ENCODE data around the gene COL6A2. TPM values are rescaled to one million over a fixed set of nuclear protein-coding genes. Genes with fewer than 3 reads are reported as not detected.

COL6A2 gene
- total RNA-seq, 1 donor from 2014 or later, result 933 TPM

GRCh38 chr21:46051379-46051770, 46.5 kb upstream of the COL6A2 start:
- Mint-ChIP-seq H3K4me1 (peaks cover 9% of the 10 kb centered on the region), H3K27ac (peak overlapping the region; percentile 43), H3K27me3 (ENCODE audit: low read depth) (peaks cover 5% of the 10 kb centered on the region), H3K9me3 (no peaks in the 10 kb centered on the region), H3K36me3 (no peaks in the 10 kb centered on the region), H3K4me3 (no peak overlapping the region)
- peak in 1 of 2 experiments; percentile 0 for DNase-seq (ENCODE audit: low spot score in 2 of 2, unreplicated experiment in 2 of 2)
- no peak for TF ChIP-seq CTCF (IDR thresholded peaks at IDR 0.05; ENCODE audit: unreplicated experiment)

- no peak for TF ChIP-seq CTCF (IDR thresholded peaks at IDR 0.05; ENCODE audit: unreplicated experiment)
- no peaks in the 10 kb centered on the region for H3K9me3 Mint-ChIP-seq
- peak in 1 of 2 experiments; percentile 6 for DNase-seq (ENCODE audit: low spot score in 2 of 2, unreplicated experiment in 2 of 2)
- no peaks in the 10 kb centered on the region for H3K36me3 Mint-ChIP-seq
- H3K4me3 Mint-ChIP-seq, result no peak overlapping the region
- peaks cover 5% of the 10 kb centered on the region for H3K27me3 Mint-ChIP-seq (ENCODE audit: low read depth)
- H3K27ac Mint-ChIP-seq, result no peak overlapping the region
- H3K4me1 Mint-ChIP-seq, result peaks cover 11% of the 10 kb centered on the region
Observed at GRCh38 chr21:46051821-46052675, 45.9 kb upstream of the COL6A2 start.

DNA sequence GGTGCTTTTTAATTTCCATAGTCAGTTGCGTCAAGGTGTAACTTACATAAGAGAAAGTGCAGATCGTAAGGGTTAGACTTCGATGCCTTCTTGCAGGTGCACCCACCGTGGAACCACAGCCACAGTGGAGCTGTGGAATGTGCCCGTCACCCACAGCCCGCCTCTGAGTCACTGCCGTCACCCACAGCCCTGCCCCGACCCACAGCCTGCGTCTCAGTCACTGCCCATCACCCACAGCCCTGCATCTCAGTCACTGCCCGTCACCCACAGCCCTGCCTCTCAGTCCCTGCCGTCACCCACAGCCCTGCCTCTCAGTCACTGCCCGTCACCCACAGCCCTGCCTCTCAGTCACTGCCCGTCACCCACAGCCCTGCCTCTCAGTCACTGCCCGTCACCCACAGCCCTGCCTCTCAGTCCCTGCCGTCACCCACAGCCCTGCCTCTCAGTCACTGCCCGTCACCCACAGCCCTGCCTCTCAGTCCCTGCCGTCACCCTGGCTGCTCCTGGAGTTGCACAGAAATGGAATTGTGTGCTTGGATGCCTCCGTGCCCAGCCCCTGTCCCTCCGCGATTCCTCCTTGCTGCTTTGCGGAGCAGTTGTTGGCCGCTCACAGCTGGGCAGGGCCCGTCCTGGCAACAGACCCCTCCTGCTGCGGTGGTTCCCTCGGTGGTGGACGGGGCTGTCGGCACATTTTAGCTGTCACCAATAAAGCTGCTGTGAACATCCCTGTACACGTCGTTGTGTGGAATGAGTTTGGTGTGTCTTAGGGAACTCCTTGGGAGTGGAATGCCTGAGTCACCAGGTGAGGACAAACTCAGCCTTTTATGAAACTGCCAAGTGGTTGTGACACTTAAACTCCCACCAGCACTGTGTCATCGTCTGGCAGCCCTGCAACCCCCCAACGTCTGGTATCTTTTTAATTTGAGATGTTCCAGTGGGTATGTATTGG, 44.9 kb upstream of the COL6A2 start:
- Mint-ChIP-seq H3K4me3 (no peak overlapping the region), H3K27me3 (ENCODE audit: low read depth) (peaks cover 5% of the 10 kb centered on the region), H3K9me3 (no peaks in the 10 kb centered on the region), H3K36me3 (no peaks in the 10 kb centered on the region), H3K27ac (peak overlapping the region; percentile 43), H3K4me1 (peaks cover 14% of the 10 kb centered on the region)
- no peak for TF ChIP-seq CTCF (IDR thresholded peaks at IDR 0.05; ENCODE audit: unreplicated experiment)
- DNase-seq (ENCODE audit: low spot score in 2 of 2, unreplicated experiment in 2 of 2), result peak in 1 of 2 experiments; percentile 5

- Mint-ChIP-seq H3K27me3 (ENCODE audit: low read depth) (peaks cover 5% of the 10 kb centered on the region), H3K9me3 (peaks cover 4% of the 10 kb centered on the region), H3K4me1 (peaks cover 14% of the 10 kb centered on the region), H3K4me3 (no peak overlapping the region), H3K36me3 (no peaks in the 10 kb centered on the region), H3K27ac (no peak overlapping the region)
- no peak for DNase-seq (ENCODE audit: low spot score in 2 of 2, unreplicated experiment in 2 of 2)
- no peak for TF ChIP-seq CTCF (IDR thresholded peaks at IDR 0.05; ENCODE audit: unreplicated experiment)
Observed at GRCh38 chr21:46054031-46054430, 43.9 kb upstream of the COL6A2 start.

- H3K9me3 Mint-ChIP-seq, result peaks cover 8% of the 10 kb centered on the region
- H3K4me3 Mint-ChIP-seq, result no peak overlapping the region
- no peak overlapping the region for H3K27ac Mint-ChIP-seq
- no peaks in the 10 kb centered on the region for H3K36me3 Mint-ChIP-seq
- peaks cover 4% of the 10 kb centered on the region for H3K27me3 Mint-ChIP-seq (ENCODE audit: low read depth)
- no peak for TF ChIP-seq CTCF (IDR thresholded peaks at IDR 0.05; ENCODE audit: unreplicated experiment)
- DNase-seq (ENCODE audit: low spot score in 2 of 2, unreplicated experiment in 2 of 2), result no peak
- H3K4me1 Mint-ChIP-seq, result peaks cover 14% of the 10 kb centered on the region
Observed at GRCh38 chr21:46054451-46054881, 43.4 kb upstream of the COL6A2 start.

Data from mesothelial cell of epicardium (in vitro differentiated cells).